Mesothelial cell of epicardium (in vitro differentiated cells): ENCODE measurements around the gene KCNC2. TPM values are rescaled to one million over a fixed set of nuclear protein-coding genes. Genes with fewer than 3 reads are reported as not detected.
A peak's percentile ranks its signal among the peaks of the same experiment; 100 is the strongest.

Source experiments
- DNase-seq, 2 experiments: peaks; one replicate each; pipeline ENCODE4 v3.0.0; 2021; ENCODE audit warnings: low spot score in 2 of 2; ENCODE audit not compliant: unreplicated experiment in 2 of 2
- H3K27ac Mint-ChIP-seq: 2 replicates; pipeline ENCODE4 v1.8.0; 2021; ENCODE audit warnings: mixed read lengths
- H3K27me3 Mint-ChIP-seq: 2 replicates; pipeline ENCODE4 v1.8.0; 2021; ENCODE audit warnings: low read depth, mixed read lengths
- H3K36me3 Mint-ChIP-seq: 2 replicates; pipeline ENCODE4 v1.8.0; 2021; ENCODE audit warnings: mixed read lengths
- H3K4me1 Mint-ChIP-seq: 2 replicates; pipeline ENCODE4 v1.8.0; 2021; ENCODE audit warnings: mixed read lengths
- H3K4me3 Mint-ChIP-seq: 2 replicates; pipeline ENCODE4 v1.8.0; 2021; ENCODE audit warnings: mild to moderate bottlenecking, moderate library complexity, mixed read lengths
- H3K9me3 Mint-ChIP-seq: 2 replicates; pipeline ENCODE4 v1.8.0; 2021; ENCODE audit warnings: mixed read lengths
- total RNA-seq: library from RNA; stranded (reverse); gene quantifications from 3 replicates; pipeline ENCODE4 v1.2.1, GENCODE V29; 2021
- TF ChIP-seq, protein P1 (sequence below): fragments of 200-600 bp; sonication (generic); IDR thresholded peaks from one replicate; pipeline ENCODE4 v1.5.0; 2021; ENCODE audit warnings: antibody characterized with exemption; ENCODE audit not compliant: unreplicated experiment

The KCNC2 gene
- total RNA-seq, 1 donor from 2014 or later: 1.6 TPM

DNA sequence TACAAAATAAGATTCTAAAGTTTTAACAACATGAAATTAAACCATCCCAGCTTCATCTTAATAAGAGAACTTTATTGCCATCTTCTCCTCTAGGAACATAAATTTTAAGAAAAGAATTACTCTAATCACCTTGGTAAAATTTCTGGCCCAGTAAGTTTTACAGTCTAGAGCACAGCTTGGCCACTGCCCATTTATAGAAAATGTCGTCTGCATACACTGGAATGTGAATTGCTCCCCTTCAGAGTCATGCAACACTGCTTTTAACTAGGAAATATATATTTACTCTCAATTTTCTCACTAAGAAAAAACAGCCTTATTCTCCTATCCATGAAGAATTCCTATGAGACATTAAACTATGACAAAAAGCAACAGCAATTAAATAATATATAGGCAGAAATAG lies 48.2 kb downstream of the KCNC2 start:
- peaks cover 17% of the 10 kb centered on the region for H3K4me1 Mint-ChIP-seq
- H3K27me3 Mint-ChIP-seq: no peaks in the 10 kb centered on the region
- peak overlapping the region; percentile 43 for H3K27ac Mint-ChIP-seq
- TF ChIP-seq, protein P1, sequence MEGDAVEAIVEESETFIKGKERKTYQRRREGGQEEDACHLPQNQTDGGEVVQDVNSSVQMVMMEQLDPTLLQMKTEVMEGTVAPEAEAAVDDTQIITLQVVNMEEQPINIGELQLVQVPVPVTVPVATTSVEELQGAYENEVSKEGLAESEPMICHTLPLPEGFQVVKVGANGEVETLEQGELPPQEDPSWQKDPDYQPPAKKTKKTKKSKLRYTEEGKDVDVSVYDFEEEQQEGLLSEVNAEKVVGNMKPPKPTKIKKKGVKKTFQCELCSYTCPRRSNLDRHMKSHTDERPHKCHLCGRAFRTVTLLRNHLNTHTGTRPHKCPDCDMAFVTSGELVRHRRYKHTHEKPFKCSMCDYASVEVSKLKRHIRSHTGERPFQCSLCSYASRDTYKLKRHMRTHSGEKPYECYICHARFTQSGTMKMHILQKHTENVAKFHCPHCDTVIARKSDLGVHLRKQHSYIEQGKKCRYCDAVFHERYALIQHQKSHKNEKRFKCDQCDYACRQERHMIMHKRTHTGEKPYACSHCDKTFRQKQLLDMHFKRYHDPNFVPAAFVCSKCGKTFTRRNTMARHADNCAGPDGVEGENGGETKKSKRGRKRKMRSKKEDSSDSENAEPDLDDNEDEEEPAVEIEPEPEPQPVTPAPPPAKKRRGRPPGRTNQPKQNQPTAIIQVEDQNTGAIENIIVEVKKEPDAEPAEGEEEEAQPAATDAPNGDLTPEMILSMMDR: no peak
- H3K4me3 Mint-ChIP-seq: no peak overlapping the region
- DNase-seq: no peak
- no peaks in the 10 kb centered on the region for H3K9me3 Mint-ChIP-seq
- no peaks in the 10 kb centered on the region for H3K36me3 Mint-ChIP-seq

DNA sequence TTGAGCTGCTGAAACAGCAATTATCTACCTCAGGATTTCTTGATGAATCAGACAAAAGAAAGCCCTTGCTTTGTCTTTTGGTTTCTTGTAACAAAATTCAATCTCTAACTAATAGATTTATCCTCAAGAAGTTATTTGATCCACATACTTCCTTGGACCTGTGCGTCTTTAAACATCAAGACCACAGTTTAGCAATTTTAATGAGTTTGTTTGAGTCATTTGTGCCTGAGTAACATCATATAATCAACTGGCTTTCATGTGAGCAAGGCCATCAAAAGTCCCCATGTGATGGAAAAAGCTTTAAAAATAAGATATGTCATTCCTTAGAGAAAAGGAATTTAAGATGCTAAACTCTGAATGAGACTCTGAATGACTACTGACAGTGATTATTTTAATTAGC lies 52.3 kb downstream of the KCNC2 start:
- H3K27ac Mint-ChIP-seq: no peak overlapping the region
- H3K36me3 Mint-ChIP-seq: no peaks in the 10 kb centered on the region
- peaks cover 14% of the 10 kb centered on the region for H3K4me1 Mint-ChIP-seq
- DNase-seq: no peak
- H3K9me3 Mint-ChIP-seq: no peaks in the 10 kb centered on the region
- TF ChIP-seq, protein P1: no peak
- H3K4me3 Mint-ChIP-seq: no peak overlapping the region
- no peaks in the 10 kb centered on the region for H3K27me3 Mint-ChIP-seq

DNA sequence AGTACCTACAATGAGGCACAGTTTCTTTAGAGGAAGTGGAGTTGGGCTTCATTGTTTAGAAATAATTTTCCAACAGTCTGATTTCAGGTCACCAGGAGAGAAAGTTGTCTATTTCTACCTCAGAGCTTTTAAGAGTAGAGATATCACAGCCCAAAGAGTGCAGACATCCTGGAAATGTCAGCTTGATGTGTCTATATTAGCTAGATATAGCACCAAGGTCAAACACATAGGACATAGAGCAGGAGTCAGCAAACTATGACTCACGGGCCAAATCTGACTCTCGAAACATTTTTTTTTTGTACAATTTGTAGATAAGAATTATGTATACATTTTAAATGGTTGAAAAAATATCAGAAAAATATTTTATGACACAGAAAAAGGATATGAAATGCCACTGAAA lies 53.7 kb downstream of the KCNC2 start:
- H3K27ac Mint-ChIP-seq: no peak overlapping the region
- H3K27me3 Mint-ChIP-seq: no peaks in the 10 kb centered on the region
- peaks cover 10% of the 10 kb centered on the region for H3K4me1 Mint-ChIP-seq
- TF ChIP-seq, protein P1: no peak
- H3K36me3 Mint-ChIP-seq: no peaks in the 10 kb centered on the region
- H3K9me3 Mint-ChIP-seq: no peaks in the 10 kb centered on the region
- H3K4me3 Mint-ChIP-seq: no peak overlapping the region
- no peak for DNase-seq

DNA sequence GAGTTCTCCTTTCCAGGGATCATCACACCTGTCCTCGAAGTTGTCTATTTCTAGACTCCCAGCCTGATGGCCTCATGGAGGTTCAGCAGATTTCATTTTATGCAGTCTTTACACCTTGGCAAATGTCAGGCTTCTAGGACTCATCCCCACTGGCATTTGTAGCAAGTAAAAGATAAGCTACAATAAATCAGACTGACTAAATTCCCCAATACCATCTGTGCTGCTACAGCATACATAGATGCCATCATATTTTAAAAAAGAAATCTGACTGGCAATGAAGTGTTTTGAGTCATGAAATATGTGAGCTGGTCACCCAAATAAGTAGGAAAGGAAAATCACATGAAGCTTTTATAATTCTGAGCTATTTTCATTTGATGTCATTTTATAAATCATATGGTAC lies 55.3 kb downstream of the KCNC2 start:
- no peaks in the 10 kb centered on the region for H3K36me3 Mint-ChIP-seq
- TF ChIP-seq, protein P1: no peak
- no peak overlapping the region for H3K27ac Mint-ChIP-seq
- no peak for DNase-seq
- no peaks in the 10 kb centered on the region for H3K9me3 Mint-ChIP-seq
- no peak overlapping the region for H3K4me3 Mint-ChIP-seq
- peaks cover 10% of the 10 kb centered on the region for H3K4me1 Mint-ChIP-seq
- H3K27me3 Mint-ChIP-seq: peaks cover 2% of the 10 kb centered on the region

DNA sequence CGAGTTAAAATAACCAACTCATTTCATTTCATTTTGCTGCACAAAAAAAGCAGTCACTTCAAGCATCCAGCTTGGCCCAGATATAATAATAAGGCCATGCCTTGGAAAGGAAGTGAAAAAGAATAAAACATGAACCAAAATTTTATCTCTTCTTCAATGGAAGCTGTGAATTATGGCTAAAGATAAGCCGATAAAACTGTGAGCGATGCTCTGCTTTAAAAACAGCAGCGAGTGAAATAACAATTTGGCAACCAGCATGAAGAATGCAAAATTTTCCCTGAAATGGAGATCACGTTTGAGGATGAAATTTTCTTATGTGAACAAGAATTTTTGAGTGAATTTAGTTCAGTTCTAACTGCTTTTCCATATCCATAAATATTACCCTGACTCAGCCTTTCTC lies 70.4 kb downstream of the KCNC2 start:
- TF ChIP-seq, protein P1: no peak
- DNase-seq: no peak
- Mint-ChIP-seq H3K4me3 (no peak overlapping the region), H3K27me3 (peaks cover 9% of the 10 kb centered on the region), H3K36me3 (no peaks in the 10 kb centered on the region), H3K9me3 (no peaks in the 10 kb centered on the region), H3K4me1 (no peaks in the 10 kb centered on the region), H3K27ac (no peak overlapping the region)

DNA sequence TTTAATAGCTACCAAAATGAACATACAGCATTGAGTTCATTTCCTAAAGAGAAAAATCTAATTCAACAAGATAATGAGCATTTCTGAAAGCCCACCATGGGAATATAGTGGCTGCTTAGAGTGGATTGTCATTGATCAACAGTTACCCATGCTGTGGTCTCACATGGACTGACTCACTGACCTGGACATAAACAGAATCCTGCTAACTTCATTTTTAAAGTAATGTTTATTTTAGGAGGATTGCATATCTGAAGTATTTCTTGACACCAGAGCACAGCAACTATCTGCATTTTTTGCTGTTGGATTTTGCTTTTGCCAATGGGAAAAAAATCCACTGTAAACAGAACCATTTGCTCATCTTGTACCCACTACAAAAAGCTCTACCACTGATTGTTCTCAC lies 71.7 kb downstream of the KCNC2 start:
- no peak for DNase-seq
- Mint-ChIP-seq H3K4me3 (no peak overlapping the region), H3K36me3 (no peaks in the 10 kb centered on the region), H3K27ac (no peak overlapping the region), H3K4me1 (no peaks in the 10 kb centered on the region), H3K27me3 (peaks cover 9% of the 10 kb centered on the region), H3K9me3 (no peaks in the 10 kb centered on the region)
- TF ChIP-seq, protein P1: no peak
